ENCODE results near the gene FBXL19. TPM values are rescaled to one million over a fixed set of nuclear protein-coding genes. Genes with fewer than 3 reads are reported as not detected.

FBXL19 gene
- total RNA-seq, 2 donors from 2014 or later: 21.9 to 44.8 TPM

DNA sequence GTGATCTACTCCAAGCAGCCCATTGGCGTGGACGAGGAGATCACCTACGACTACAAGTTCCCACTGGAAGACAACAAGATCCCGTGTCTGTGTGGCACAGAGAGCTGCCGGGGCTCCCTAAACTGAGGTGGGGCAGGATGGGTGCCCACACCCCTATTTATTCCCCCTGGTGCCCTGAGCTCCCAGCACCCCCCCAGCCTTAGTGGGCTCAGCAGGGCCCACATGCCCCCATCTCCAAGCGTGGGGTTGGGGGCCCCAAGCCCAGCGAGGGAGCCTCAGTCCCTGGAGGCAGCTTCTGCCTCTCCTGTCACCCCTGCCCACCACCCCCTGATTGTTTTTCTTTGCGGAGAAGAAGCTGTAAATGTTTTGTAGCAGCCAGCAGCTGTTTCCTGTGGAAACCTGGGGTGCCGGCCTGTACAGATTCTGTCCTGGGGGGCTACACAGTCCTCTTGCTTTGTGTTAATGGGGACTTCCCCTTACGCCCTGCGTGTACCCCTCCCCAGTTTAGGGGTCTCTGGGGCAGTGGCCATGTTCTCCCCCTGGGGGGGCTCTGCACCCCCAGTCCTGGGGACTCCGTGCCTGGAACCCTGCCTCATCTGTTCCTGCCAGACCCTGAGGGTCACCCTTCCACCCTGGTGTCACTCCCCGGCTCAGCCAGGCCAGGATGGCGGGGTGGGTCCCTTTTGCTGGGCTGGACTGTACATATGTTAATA is 60.7 kb downstream of the FBXL19 start:
- no peak for DNase-seq
- no peak overlapping the region for H3K9ac ChIP-seq (ENCODE audit: low read depth in 2 of 2, low read length in 2 of 2)
- no peaks in the 10 kb centered on the region for H3K27me3 ChIP-seq
- no peak overlapping the region for H3K4me3 ChIP-seq
- no peak overlapping the region for H3K27ac ChIP-seq
- peaks cover 9% of the 10 kb centered on the region for H3K36me3 ChIP-seq
- H3K4me1 ChIP-seq: no peaks in the 10 kb centered on the region
- TF ChIP-seq, protein P1, sequence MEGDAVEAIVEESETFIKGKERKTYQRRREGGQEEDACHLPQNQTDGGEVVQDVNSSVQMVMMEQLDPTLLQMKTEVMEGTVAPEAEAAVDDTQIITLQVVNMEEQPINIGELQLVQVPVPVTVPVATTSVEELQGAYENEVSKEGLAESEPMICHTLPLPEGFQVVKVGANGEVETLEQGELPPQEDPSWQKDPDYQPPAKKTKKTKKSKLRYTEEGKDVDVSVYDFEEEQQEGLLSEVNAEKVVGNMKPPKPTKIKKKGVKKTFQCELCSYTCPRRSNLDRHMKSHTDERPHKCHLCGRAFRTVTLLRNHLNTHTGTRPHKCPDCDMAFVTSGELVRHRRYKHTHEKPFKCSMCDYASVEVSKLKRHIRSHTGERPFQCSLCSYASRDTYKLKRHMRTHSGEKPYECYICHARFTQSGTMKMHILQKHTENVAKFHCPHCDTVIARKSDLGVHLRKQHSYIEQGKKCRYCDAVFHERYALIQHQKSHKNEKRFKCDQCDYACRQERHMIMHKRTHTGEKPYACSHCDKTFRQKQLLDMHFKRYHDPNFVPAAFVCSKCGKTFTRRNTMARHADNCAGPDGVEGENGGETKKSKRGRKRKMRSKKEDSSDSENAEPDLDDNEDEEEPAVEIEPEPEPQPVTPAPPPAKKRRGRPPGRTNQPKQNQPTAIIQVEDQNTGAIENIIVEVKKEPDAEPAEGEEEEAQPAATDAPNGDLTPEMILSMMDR (IDR thresholded peaks at IDR 0.05): no peak
- H3K9me3 ChIP-seq: no peaks in the 10 kb centered on the region
- intact Hi-C loops (cut with DNase I): loop anchor here (2.0 to 10.0 kb wide), 3 partner anchors 113 to 458 kb away; partner anchors contain the start of gene ZNF843

DNA sequence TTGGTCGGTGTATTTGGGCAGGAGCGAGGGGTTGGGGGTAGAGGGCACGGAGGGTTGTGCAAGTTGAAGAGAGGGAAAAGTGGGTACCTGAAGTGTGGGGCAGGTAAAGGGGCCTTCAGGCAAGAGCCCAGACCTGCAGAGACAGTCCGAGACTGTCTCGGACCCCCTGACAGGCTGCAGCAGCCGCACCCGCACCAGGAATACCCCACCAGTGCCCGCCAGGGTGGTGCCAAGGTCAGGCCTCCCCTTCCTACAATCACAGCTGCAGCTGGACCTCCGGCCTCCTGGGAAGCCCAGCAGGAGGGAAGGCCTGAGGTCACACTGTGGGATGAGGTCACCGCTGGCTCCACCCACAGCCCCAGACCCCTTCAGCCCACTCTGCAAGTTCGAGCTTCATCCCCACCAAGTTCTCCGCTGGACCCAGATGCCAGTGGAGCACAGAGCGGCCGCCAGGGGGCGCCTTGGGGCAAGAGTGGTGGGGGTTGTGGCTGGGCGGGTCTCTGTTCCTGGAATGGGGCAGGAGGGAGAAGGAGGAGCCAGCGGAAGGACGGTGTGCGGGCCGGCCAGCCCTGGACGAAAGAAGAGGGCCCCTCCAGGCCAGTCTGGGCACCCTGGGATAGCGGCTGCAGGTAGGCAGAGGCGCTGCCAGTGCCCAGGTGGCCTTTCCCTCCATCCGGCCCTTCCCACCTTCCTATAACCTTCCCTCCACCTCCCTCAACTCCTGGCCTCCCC is 61.5 kb downstream of the FBXL19 start, which contains the start of gene HSD3B7:
TSS of gene HSD3B7 (plus strand) at position 539 of the 732 bp plus-strand sequence. CDS start 452 bp downstream, outside the sequence.
- peak; percentile 95 for DNase-seq
- H3K27ac ChIP-seq: peak within 1 kb of the TSS; percentile 53
- peak within 1 kb of the TSS; percentile 70 to 76 for H3K9ac ChIP-seq (ENCODE audit: low read depth in 2 of 2, low read length in 2 of 2)
- H3K36me3 ChIP-seq: peaks cover 4% of the 10 kb centered on the region
- H3K4me3 ChIP-seq: peak within 1 kb of the TSS; percentile 56
- no peaks in the 10 kb centered on the region for H3K4me1 ChIP-seq
- no peaks in the 10 kb centered on the region for H3K27me3 ChIP-seq
- intact Hi-C loops (cut with DNase I): loop anchor here (2.0 to 10.0 kb wide), 5 partner anchors 112 to 882 kb away; partner anchors contain the start of gene ZNF843
- H3K9me3 ChIP-seq: no peaks in the 10 kb centered on the region
- TF ChIP-seq, protein P1 (IDR thresholded peaks at IDR 0.05): peak; percentile 89

DNA sequence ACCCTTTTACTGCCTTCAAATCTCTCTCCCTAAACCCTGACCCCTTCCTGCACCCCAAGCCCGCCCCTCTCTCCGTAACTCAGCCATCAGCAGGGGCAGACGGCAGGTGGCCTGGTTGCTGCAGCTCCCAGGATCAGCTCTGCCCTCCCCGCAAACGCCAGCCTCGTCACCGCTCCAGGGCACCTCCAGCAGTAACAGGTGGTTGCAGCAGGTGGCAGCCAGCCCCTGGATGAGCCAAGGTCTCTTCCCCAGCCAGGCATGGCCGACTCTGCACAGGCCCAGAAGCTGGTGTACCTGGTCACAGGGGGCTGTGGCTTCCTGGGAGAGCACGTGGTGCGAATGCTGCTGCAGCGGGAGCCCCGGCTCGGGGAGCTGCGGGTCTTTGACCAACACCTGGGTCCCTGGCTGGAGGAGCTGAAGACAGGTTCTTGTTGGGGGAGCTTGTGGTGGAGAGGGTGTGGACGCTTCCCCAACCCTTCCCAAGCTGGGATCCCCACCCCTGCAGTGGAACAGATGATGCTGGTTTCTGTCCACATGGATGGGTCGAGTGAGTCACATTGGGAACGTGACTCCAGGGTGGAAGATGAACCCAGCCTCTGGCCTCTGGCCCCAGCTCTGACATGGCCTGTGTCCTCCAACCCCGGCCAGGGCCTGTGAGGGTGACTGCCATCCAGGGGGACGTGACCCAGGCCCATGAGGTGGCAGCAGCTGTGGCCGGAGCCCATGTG is 62.2 kb downstream of the FBXL19 start:
- DNase-seq: peak; percentile 75
- Histone ChIP-seq H3K4me1 (no peaks in the 10 kb centered on the region), H3K36me3 (no peaks in the 10 kb centered on the region), H3K27me3 (no peaks in the 10 kb centered on the region), H3K9me3 (no peaks in the 10 kb centered on the region), H3K9ac (ENCODE audit: low read depth in 2 of 2, low read length in 2 of 2) (peak overlapping the region; percentile 70 to 76), H3K27ac (peak overlapping the region; percentile 53), H3K4me3 (peak overlapping the region; percentile 56)
- intact Hi-C loops (cut with DNase I): loop anchor here (2.0 to 10.0 kb wide), 4 partner anchors 111 to 882 kb away; no protein-coding TSS in a partner anchor
- TF ChIP-seq, protein P1 (IDR thresholded peaks at IDR 0.05): no peak

DNA sequence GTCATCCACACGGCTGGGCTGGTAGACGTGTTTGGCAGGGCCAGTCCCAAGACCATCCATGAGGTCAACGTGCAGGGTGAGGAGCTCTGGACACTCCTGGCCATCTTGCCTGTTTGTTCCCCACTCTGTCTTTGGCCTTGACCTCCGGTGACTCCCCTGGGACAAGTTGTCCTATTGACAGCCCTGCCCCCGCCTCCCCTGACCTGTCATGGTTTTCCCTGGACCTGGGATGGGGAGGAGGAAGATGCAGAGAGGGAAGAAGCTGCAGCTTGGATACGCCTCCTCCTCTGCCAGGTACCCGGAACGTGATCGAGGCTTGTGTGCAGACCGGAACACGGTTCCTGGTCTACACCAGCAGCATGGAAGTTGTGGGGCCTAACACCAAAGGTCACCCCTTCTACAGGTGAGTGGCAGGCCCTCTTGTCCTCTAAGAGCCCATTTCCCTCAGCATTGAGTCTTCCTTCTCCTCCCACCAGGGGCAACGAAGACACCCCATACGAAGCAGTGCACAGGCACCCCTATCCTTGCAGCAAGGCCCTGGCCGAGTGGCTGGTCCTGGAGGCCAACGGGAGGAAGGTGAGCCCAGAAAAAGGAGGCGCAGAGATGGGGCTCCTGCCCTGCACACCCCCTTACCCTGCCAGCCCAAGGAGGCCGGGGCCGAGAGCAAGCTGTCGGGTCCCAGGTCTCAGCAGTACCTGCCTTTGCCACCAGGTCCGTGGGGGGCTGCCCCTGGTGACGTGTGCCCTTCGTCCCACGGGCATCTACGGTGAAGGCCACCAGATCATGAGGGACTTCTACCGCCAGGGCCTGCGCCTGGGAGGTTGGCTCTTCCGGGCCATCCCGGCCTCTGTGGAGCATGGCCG is 63.0 kb downstream of the FBXL19 start:
- intact Hi-C loops (cut with DNase I): loop anchor here (5.0 to 10.0 kb wide), 3 partner anchors 158 to 881 kb away; no protein-coding TSS in a partner anchor
- H3K9ac ChIP-seq (ENCODE audit: low read depth in 2 of 2, low read length in 2 of 2): peak overlapping the region in 1 of 2 donors; percentile 76
- TF ChIP-seq, protein P1 (IDR thresholded peaks at IDR 0.05): no peak

More for the DNA sequence above, 63.0 kb downstream of the FBXL19 start:
- no peak overlapping the region for H3K4me3 ChIP-seq
- no peak for DNase-seq
- H3K27me3 ChIP-seq: no peaks in the 10 kb centered on the region
- no peaks in the 10 kb centered on the region for H3K9me3 ChIP-seq
- H3K36me3 ChIP-seq: no peaks in the 10 kb centered on the region
- H3K27ac ChIP-seq: no peak overlapping the region
- H3K4me1 ChIP-seq: no peaks in the 10 kb centered on the region

All from colonic mucosa (tissue), 4 donors.